Measurements from ENCODE around the gene ANKRD27.
"Not testable (repeated sequence)": the region's sequence is repeated elsewhere in the genome, so short reads cannot be mapped to it uniquely, and the experiment has no call there.

DNA sequence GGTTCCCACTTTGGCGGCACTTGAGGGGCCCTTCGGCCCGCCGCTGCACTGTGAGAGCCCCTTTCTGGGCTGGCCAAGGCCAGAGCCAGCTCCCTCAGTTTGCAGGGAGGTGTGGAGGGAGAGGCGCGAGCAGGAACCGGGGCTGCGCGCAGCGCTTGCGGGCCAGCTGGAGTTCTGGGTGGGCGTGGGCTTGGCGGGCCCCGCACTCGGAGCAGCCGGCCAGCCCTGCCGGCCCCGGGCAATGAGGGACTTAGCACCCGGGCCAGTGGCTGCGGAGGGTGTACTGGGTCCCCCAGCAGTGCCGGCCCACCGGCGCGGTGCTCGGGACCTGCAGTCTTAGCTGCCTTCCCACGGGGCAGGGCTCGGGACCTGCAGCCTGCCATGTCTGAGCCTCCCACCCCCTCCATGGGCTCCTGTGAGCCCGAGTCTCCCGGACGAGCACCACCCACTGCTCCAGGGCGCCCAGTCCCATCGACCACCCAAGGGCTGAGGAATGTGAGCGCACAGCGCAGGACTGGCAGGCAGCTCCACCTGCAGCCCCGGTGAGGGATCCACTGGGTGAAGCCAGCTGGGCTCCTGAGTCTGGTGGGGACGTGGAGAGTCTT is 103.4 kb downstream of the ANKRD27 start:
- TF ChIP-seq, protein P1, sequence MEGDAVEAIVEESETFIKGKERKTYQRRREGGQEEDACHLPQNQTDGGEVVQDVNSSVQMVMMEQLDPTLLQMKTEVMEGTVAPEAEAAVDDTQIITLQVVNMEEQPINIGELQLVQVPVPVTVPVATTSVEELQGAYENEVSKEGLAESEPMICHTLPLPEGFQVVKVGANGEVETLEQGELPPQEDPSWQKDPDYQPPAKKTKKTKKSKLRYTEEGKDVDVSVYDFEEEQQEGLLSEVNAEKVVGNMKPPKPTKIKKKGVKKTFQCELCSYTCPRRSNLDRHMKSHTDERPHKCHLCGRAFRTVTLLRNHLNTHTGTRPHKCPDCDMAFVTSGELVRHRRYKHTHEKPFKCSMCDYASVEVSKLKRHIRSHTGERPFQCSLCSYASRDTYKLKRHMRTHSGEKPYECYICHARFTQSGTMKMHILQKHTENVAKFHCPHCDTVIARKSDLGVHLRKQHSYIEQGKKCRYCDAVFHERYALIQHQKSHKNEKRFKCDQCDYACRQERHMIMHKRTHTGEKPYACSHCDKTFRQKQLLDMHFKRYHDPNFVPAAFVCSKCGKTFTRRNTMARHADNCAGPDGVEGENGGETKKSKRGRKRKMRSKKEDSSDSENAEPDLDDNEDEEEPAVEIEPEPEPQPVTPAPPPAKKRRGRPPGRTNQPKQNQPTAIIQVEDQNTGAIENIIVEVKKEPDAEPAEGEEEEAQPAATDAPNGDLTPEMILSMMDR (IDR thresholded peaks at IDR 0.05), result not testable (repeated sequence)
- TF ChIP-seq EZH2 (IDR thresholded peaks at IDR 0.05; ENCODE audit: borderline replicate concordance, insufficient read depth, low read depth, low read length, poor library complexity, severe bottlenecking), result not testable (repeated sequence)
